GM12878 (cell line): Measurements from ENCODE around the gene SMIM13. TPM values are rescaled to one million over a fixed set of nuclear protein-coding genes. Genes with fewer than 3 reads are reported as not detected.

ENCODE experiments used
- ATAC-seq: fragments of 200-7000 bp; cut with Tn5 transposase; 3 replicates; pipeline ENCODE4 v1.9.1; 2020; ENCODE audit warnings: mild to moderate bottlenecking, moderate library complexity
- BruUV-seq: library from RNA; stranded (reverse); fragments of 400-500 nt; replicated peaks from 2 replicates; lab custom pipeline; 2021; lab: Mats Ljungman, UMichigan
- CTCF ChIA-PET: fragments of 300-600 bp; sonication (Branson Sonifier 250); formaldehyde crosslinking; extraction: SDS; loops from one replicate; lab custom pipeline; 2021; ENCODE audit warnings: inconsistent platforms; lab: Yijun Ruan, JAX
- POLR2A ChIA-PET: fragments of 350-600 bp; formaldehyde crosslinking; extraction: SDS; loops from one replicate; lab custom pipeline; 2021; ENCODE audit warnings: inconsistent platforms; lab: Charles Lee
- RAD21 ChIA-PET: fragments of 300-600 bp; sonication (Branson Sonifier 250); formaldehyde crosslinking; loops from one replicate; lab custom pipeline; 2023; ENCODE audit warnings: antibody characterized with exemption; ENCODE audit not compliant: unreplicated experiment; lab: Charles Lee
- SMC1A ChIA-PET: fragments of 300-600 bp; sonication (Branson Sonifier 250); formaldehyde crosslinking; loops from one replicate; lab custom pipeline; 2023; ENCODE audit not compliant: unreplicated experiment, uncharacterized antibody; lab: Charles Lee
- DNase-seq: peaks from one replicate; pipeline ENCODE4 v3.0.0-alpha.2; 2011; ENCODE audit warnings: low read depth, low spot score
- FAIRE-seq: peaks from 3 replicates; lab custom pipeline; 2011; peaks lifted over from hg19 to GRCh38; lab: Jason Lieb, UNC
- H2AFZ ChIP-seq: 2 replicates; pipeline ENCODE4 v1.6.0; 2011; ENCODE audit warnings: low read depth, low read length, control low read depth; ENCODE audit not compliant: control insufficient read depth
- H3K27ac ChIP-seq: 2 replicates; pipeline ENCODE4 v1.5.1; 2011; ENCODE audit warnings: control low read depth; ENCODE audit not compliant: control insufficient read depth, insufficient read depth
- H3K27me3 ChIP-seq, 2 experiments: replicated peaks in 1 of 2; 2 replicates each; pipeline versions ENCODE4 v1.6.0 to v1.6.1; 2011; ENCODE audit warnings: low read length in 1 of 2; ENCODE audit not compliant: control insufficient read depth in 2 of 2, insufficient read depth in 2 of 2
- H3K36me3 ChIP-seq, 2 experiments: 2 replicates each; pipeline ENCODE4 v1.5.1; 2011; ENCODE audit warnings: low read length in 1 of 2; ENCODE audit not compliant: control insufficient read depth in 2 of 2, insufficient read depth in 2 of 2
- H3K4me1 ChIP-seq: 2 replicates; pipeline ENCODE4 v1.6.1; 2011; ENCODE audit warnings: mild to moderate bottlenecking, low read length, moderate library complexity, mixed read lengths; ENCODE audit not compliant: control insufficient read depth, insufficient read depth
- H3K4me2 ChIP-seq: 2 replicates; pipeline ENCODE4 v1.6.0; 2011; ENCODE audit warnings: control low read depth; ENCODE audit not compliant: control insufficient read depth, insufficient read depth
- H3K4me3 ChIP-seq: fragments of 200-600 bp; sonication (generic); 2 replicates; pipeline ENCODE4 v1.5.1; 2016
- H3K79me2 ChIP-seq: 2 replicates; pipeline ENCODE4 v1.6.0; 2011; ENCODE audit warnings: low read length; ENCODE audit not compliant: control insufficient read depth, insufficient read depth
- H3K9ac ChIP-seq: 2 replicates; pipeline ENCODE4 v1.8.0; 2011; ENCODE audit warnings: low read length, control low read depth, mixed read lengths; ENCODE audit not compliant: control insufficient read depth, insufficient read depth
- H3K9me3 ChIP-seq: replicated peaks from 3 replicates; pipeline ENCODE4 v1.5.1; 2011; ENCODE audit warnings: mild to moderate bottlenecking, low read length; ENCODE audit not compliant: control insufficient read depth, insufficient read depth
- H4K20me1 ChIP-seq: 2 replicates; pipeline ENCODE4 v1.6.0; 2011; ENCODE audit not compliant: control insufficient read depth, insufficient read depth
- BCL11A ChIP-seq: IDR thresholded peaks from 2 replicates; pipeline ENCODE4 v1.6.1; 2011; ENCODE audit warnings: low read depth, low read length
- BRCA1 ChIP-seq: IDR thresholded peaks from 2 replicates; pipeline ENCODE4 v1.6.1; 2011; ENCODE audit warnings: low read depth, low read length, improper control_type of control experiment
- GABPA ChIP-seq: IDR thresholded peaks from 2 replicates; pipeline ENCODE4 v1.6.1; 2014; ENCODE audit warnings: antibody characterized with exemption, low read depth, mild to moderate bottlenecking, inconsistent platforms
- WGBS: methylation state at CpG from one replicate; pipeline ENCODE4 v1.1.6; 2016; ENCODE audit warnings: low lambda C conversion rate; ENCODE audit not compliant: insufficient replicate concordance, insufficient coverage; ENCODE audit errors: missing lambda C conversion rate; 5-methylcytosine and 5-hydroxymethylcytosine counted together
- in situ Hi-C: fragments of 300-500 bp; cut with MboI; formaldehyde crosslinking; loops from 9 replicates; pipeline ENCODE4 v1.14.3; 2018; ENCODE audit warnings: mixed read lengths
- intact Hi-C: fragments of 100-400 bp; cut with micrococcal nuclease; formaldehyde crosslinking; loops from one replicate; pipeline ENCODE4 v1.14.2; 2022; ENCODE audit not compliant: unreplicated experiment
- polyA plus RNA-seq, 11 experiments: library from polyadenylated mRNA; depleted of rRNA in 4 of 11; unstranded in 6 of 11; stranded (reverse) in 5 of 11; fragments of >200 nt; fragmentation: Nextera tagmentation in 4 of 11; fragmentation: Illumina TruSeq in 1 of 11; extraction: Ambion mirVana in 4 of 11; extraction: Trizol in 1 of 11; gene quantifications; 1 replicate in 1 of 11; 2 replicates in 10 of 11; pipeline versions ENCODE4 v1.2.1 to v1.2.3, GENCODE V29; 2011 to 2016; ENCODE audit warnings: inconsistent platforms in 2 of 11, missing spikeins in 2 of 11, low read depth in 1 of 11
- total RNA-seq, 4 experiments: library from RNA; depleted of rRNA in 3 of 4; stranded (reverse); fragments of >200 nt in 3 of 4; fragmentation: Illumina TruSeq in 1 of 4; extraction: Trizol in 1 of 4; gene quantifications; 2 replicates each; pipeline versions ENCODE4 v1.2.1 to v1.2.3, GENCODE V29; 2013 to 2021

The SMIM13 gene
- total and polyA plus RNA-seq, 10 of the 15 experiments (the other 5 are each of a cell fraction or from before 2014, with no cell fraction given), result 2.0 to 8.5 (median 4.7) TPM

DNA sequence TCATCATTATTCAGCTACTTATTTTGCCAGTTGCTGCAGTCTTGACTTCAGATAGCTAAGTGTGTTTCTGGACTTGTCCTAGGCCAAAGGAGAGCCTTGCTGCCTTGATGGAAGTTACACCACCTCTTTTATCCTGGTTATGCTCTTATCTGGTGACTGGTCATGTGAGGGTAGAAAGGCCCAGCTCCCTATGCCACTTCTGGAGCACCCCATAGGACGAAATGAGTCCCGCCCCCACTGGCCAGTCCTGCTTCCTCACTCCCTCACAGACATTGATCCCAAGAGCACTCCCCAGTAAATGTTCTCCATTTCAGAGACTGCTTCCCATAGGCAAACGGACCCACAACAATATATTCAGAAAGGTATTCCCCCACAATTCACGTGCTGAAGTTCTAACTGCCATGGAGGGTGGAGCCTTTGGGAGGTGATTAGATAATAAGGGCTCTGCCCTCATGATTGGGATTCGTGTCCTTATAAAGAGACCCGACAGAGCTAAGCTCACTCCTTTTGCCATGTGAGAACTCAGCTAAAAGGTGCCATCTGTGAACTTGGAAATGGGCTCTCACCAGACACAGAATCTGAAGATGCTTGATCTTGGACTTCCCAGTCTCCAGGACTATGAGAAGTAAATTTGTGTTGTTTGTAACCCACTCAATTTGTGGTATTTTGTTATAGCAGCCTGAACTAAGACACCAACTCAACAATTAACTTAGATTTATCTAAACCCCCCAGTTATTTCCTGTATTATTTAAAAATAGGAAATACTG lies 28.0 kb upstream of the SMIM13 start:
- DNase-seq, result no peak
- BruUV-seq, result no TSS peak
- intact Hi-C loops, result loop anchor here (5.0 kb wide), 1 partner anchor 588 kb away; no protein-coding TSS in a partner anchor
- Histone ChIP-seq H3K4me3 (no peak overlapping the region), H3K79me2 (no peaks in the 10 kb centered on the region), H3K9ac (no peak overlapping the region), H3K4me2 (no peak overlapping the region), H3K36me3 (no peaks in the 10 kb centered on the region), H4K20me1 (no peaks in the 10 kb centered on the region), H3K27me3 (no peaks in the 10 kb centered on the region), H2AFZ (no peak overlapping the region), H3K4me1 (no peaks in the 10 kb centered on the region), H3K9me3 (no peaks in the 10 kb centered on the region), H3K27ac (no peak overlapping the region)
- SMC1A ChIA-PET, result interaction anchor here (0.8 to 4.9 kb wide), 7 partner anchors 16 to 430 kb away, joined by 3 to 36 read pairs (median 4); no protein-coding TSS in a partner anchor
- TF ChIP-seq GABPA (no peak), BCL11A (no peak), BRCA1 (no peak)
- ATAC-seq, result no peak
- CTCF ChIA-PET, result interaction anchor here (0.6 to 3.4 kb wide), 13 partner anchors 10 to 586 kb away, joined by 3 to 30 read pairs (median 5); no protein-coding TSS in a partner anchor
- in situ Hi-C loops, result loop anchor here (5.0 to 10.0 kb wide), 2 partner anchors 108 to 591 kb away; no protein-coding TSS in a partner anchor
- POLR2A ChIA-PET, result interaction anchor here (0.6 to 0.7 kb wide), 2 partner anchors 65 to 355 kb away, joined by 3 read pairs; no protein-coding TSS in a partner anchor
- RAD21 ChIA-PET, result interaction anchor here (0.8 to 5.6 kb wide), 5 partner anchors 86 to 587 kb away, joined by 3 to 28 read pairs (median 4); no protein-coding TSS in a partner anchor
- no peak for FAIRE-seq
- WGBS, result 39% methylated on average over 6 of the region's 6 CpGs
